ENCODE measurements around the gene FGR.

DNA sequence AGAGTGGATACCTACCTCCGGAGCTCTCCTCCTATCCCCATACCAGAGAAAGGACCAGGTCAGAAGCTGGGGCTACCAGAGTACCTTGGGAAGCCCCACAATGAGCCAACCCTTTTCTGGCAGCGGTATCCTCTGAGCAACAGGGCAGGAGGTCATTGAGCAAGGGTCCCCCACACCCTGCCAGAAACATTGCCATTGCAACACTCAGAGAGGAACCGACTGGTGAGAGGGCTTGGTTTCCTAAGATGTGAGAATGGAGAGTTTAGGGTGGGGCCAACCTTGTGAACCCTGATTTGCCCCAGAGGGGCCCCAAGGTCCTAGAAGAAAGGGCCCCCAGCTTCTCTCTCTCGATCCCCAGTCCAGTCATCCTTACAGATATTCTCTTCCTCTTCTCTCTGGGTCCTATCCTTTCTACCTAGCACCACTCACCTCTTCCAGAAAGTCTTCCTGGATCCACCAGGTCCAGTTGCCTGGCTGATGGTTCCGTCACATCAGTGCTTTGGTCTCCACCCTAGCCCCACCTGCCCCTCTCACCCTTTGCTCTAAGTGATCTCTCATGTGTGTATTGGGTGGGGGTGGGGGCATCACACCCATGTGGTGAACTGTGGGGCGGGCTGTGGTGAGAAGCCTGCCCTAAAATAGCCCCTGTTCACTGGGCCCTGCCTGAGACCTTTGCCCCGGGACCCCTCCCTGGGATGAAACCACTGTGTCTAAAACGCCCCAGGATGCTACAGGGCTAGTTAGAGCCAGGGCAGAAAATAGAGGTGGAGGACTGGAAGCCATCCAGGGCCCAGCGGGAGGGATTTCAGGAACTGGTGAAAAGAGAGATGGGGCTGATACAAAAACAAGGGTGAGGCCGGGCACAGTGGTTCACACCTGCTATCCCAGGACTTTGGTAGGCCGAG lies 8.7 kb downstream of the FGR start:
- no peak for TF ChIP-seq POLR2AphosphoS5 (IDR thresholded peaks at IDR 0.05; ENCODE audit: low read depth)
- TF ChIP-seq, protein P1, sequence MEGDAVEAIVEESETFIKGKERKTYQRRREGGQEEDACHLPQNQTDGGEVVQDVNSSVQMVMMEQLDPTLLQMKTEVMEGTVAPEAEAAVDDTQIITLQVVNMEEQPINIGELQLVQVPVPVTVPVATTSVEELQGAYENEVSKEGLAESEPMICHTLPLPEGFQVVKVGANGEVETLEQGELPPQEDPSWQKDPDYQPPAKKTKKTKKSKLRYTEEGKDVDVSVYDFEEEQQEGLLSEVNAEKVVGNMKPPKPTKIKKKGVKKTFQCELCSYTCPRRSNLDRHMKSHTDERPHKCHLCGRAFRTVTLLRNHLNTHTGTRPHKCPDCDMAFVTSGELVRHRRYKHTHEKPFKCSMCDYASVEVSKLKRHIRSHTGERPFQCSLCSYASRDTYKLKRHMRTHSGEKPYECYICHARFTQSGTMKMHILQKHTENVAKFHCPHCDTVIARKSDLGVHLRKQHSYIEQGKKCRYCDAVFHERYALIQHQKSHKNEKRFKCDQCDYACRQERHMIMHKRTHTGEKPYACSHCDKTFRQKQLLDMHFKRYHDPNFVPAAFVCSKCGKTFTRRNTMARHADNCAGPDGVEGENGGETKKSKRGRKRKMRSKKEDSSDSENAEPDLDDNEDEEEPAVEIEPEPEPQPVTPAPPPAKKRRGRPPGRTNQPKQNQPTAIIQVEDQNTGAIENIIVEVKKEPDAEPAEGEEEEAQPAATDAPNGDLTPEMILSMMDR (conservative IDR thresholded peaks at IDR 0.05; ENCODE audit: low read depth in 2 of 2): no peak
- no peak for TF ChIP-seq EZH2 (IDR thresholded peaks at IDR 0.05; ENCODE audit: low read depth, unreplicated experiment)
- TF ChIP-seq, protein P2, sequence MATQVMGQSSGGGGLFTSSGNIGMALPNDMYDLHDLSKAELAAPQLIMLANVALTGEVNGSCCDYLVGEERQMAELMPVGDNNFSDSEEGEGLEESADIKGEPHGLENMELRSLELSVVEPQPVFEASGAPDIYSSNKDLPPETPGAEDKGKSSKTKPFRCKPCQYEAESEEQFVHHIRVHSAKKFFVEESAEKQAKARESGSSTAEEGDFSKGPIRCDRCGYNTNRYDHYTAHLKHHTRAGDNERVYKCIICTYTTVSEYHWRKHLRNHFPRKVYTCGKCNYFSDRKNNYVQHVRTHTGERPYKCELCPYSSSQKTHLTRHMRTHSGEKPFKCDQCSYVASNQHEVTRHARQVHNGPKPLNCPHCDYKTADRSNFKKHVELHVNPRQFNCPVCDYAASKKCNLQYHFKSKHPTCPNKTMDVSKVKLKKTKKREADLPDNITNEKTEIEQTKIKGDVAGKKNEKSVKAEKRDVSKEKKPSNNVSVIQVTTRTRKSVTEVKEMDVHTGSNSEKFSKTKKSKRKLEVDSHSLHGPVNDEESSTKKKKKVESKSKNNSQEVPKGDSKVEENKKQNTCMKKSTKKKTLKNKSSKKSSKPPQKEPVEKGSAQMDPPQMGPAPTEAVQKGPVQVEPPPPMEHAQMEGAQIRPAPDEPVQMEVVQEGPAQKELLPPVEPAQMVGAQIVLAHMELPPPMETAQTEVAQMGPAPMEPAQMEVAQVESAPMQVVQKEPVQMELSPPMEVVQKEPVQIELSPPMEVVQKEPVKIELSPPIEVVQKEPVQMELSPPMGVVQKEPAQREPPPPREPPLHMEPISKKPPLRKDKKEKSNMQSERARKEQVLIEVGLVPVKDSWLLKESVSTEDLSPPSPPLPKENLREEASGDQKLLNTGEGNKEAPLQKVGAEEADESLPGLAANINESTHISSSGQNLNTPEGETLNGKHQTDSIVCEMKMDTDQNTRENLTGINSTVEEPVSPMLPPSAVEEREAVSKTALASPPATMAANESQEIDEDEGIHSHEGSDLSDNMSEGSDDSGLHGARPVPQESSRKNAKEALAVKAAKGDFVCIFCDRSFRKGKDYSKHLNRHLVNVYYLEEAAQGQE (IDR thresholded peaks at IDR 0.05; ENCODE audit: unreplicated experiment): no peak
- no peak for TF ChIP-seq ZNF331 (CRISPR knock-in tag; IDR thresholded peaks at IDR 0.05; ENCODE audit: low read depth)
- no peak for TF ChIP-seq CREB1 (CRISPR knock-in tag; IDR thresholded peaks at IDR 0.05; ENCODE audit: low read depth)
- TF ChIP-seq, protein P3, sequence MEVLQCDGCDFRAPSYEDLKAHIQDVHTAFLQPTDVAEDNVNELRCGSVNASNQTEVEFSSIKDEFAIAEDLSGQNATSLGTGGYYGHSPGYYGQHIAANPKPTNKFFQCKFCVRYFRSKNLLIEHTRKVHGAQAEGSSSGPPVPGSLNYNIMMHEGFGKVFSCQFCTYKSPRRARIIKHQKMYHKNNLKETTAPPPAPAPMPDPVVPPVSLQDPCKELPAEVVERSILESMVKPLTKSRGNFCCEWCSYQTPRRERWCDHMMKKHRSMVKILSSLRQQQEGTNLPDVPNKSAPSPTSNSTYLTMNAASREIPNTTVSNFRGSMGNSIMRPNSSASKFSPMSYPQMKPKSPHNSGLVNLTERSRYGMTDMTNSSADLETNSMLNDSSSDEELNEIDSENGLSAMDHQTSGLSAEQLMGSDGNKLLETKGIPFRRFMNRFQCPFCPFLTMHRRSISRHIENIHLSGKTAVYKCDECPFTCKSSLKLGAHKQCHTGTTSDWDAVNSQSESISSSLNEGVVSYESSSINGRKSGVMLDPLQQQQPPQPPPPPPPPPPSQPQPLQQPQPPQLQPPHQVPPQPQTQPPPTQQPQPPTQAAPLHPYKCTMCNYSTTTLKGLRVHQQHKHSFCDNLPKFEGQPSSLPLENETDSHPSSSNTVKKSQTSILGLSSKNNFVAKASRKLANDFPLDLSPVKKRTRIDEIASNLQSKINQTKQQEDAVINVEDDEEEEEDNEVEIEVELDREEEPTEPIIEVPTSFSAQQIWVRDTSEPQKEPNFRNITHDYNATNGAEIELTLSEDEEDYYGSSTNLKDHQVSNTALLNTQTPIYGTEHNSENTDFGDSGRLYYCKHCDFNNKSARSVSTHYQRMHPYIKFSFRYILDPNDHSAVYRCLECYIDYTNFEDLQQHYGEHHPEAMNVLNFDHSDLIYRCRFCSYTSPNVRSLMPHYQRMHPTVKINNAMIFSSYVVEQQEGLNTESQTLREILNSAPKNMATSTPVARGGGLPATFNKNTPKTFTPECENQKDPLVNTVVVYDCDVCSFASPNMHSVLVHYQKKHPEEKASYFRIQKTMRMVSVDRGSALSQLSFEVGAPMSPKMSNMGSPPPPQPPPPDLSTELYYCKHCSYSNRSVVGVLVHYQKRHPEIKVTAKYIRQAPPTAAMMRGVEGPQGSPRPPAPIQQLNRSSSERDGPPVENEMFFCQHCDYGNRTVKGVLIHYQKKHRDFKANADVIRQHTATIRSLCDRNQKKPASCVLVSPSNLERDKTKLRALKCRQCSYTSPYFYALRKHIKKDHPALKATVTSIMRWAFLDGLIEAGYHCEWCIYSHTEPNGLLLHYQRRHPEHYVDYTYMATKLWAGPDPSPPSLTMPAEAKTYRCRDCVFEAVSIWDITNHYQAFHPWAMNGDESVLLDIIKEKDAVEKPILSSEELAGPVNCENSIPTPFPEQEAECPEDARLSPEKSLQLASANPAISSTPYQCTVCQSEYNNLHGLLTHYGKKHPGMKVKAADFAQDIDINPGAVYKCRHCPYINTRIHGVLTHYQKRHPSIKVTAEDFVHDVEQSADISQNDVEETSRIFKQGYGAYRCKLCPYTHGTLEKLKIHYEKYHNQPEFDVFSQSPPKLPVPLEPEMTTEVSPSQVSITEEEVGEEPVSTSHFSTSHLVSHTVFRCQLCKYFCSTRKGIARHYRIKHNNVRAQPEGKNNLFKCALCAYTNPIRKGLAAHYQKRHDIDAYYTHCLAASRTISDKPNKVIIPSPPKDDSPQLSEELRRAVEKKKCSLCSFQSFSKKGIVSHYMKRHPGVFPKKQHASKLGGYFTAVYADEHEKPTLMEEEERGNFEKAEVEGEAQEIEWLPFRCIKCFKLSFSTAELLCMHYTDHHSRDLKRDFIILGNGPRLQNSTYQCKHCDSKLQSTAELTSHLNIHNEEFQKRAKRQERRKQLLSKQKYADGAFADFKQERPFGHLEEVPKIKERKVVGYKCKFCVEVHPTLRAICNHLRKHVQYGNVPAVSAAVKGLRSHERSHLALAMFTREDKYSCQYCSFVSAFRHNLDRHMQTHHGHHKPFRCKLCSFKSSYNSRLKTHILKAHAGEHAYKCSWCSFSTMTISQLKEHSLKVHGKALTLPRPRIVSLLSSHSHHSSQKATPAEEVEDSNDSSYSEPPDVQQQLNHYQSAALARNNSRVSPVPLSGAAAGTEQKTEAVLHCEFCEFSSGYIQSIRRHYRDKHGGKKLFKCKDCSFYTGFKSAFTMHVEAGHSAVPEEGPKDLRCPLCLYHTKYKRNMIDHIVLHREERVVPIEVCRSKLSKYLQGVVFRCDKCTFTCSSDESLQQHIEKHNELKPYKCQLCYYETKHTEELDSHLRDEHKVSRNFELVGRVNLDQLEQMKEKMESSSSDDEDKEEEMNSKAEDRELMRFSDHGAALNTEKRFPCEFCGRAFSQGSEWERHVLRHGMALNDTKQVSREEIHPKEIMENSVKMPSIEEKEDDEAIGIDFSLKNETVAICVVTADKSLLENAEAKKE (CRISPR knock-in tag; IDR thresholded peaks at IDR 0.05): no peak
- no peak for TF ChIP-seq EZH2phosphoT487 (IDR thresholded peaks at IDR 0.05; ENCODE audit: unreplicated experiment)
- no peak for TF ChIP-seq NANOG (IDR thresholded peaks at IDR 0.05; ENCODE audit: borderline replicate concordance)

Data from GM23338 (cell line).